Activated CD8-positive, alpha-beta memory T cell treated with anti-CD3 and anti-CD28 coated beads, Interleukin-2, amount 10 ng/mL, durations not matched to agents 7 days and 5 days (primary cell): Measurements from ENCODE around the gene RITA1. TPM values are rescaled to one million over a fixed set of nuclear protein-coding genes. Genes with fewer than 3 reads are reported as not detected.
A peak's percentile ranks its signal among the peaks of the same experiment; 100 is the strongest.

Experiments
- ATAC-seq: fragments of 150-1000 bp; cut with Tn5 transposase; one replicate; pipeline ENCODE4 v1.10.0; 2021; ENCODE audit warnings: moderate library complexity
- CTCF ChIA-PET: fragments of 350-600 bp; sonication (Branson Sonifier 250); formaldehyde crosslinking; loops from one replicate; lab custom pipeline; 2021; ENCODE audit warnings: antibody characterized with exemption; lab: Charles Lee
- DNase-seq: peaks from one replicate; pipeline ENCODE4 v3.0.0-alpha.2; 2020
- H3K27ac Mint-ChIP-seq: one replicate; pipeline ENCODE4 v1.8.0; 2021; ENCODE audit warnings: mild to moderate bottlenecking, mixed read lengths
- H3K27me3 Mint-ChIP-seq: one replicate; pipeline ENCODE4 v1.8.0; 2021; ENCODE audit warnings: mixed read lengths
- H3K36me3 Mint-ChIP-seq: one replicate; pipeline ENCODE4 v1.8.0; 2021; ENCODE audit warnings: mild to moderate bottlenecking, mixed read lengths
- H3K4me1 Mint-ChIP-seq: one replicate; pipeline ENCODE4 v1.8.0; 2021; ENCODE audit warnings: mixed read lengths
- H3K4me3 Mint-ChIP-seq: one replicate; pipeline ENCODE4 v1.8.0; 2021; ENCODE audit warnings: mild to moderate bottlenecking, moderate library complexity, mixed read lengths
- H3K9me3 Mint-ChIP-seq: one replicate; pipeline ENCODE4 v1.8.0; 2022; ENCODE audit warnings: low read depth, mixed read lengths
- total RNA-seq, 2 experiments: library from RNA; stranded (reverse); gene quantifications; one replicate each; pipeline ENCODE4 v1.2.3, GENCODE V29; 2021

The RITA1 gene
- total RNA-seq, 2 experiments from 2014 or later: 23.1 to 29.6 TPM

DNA sequence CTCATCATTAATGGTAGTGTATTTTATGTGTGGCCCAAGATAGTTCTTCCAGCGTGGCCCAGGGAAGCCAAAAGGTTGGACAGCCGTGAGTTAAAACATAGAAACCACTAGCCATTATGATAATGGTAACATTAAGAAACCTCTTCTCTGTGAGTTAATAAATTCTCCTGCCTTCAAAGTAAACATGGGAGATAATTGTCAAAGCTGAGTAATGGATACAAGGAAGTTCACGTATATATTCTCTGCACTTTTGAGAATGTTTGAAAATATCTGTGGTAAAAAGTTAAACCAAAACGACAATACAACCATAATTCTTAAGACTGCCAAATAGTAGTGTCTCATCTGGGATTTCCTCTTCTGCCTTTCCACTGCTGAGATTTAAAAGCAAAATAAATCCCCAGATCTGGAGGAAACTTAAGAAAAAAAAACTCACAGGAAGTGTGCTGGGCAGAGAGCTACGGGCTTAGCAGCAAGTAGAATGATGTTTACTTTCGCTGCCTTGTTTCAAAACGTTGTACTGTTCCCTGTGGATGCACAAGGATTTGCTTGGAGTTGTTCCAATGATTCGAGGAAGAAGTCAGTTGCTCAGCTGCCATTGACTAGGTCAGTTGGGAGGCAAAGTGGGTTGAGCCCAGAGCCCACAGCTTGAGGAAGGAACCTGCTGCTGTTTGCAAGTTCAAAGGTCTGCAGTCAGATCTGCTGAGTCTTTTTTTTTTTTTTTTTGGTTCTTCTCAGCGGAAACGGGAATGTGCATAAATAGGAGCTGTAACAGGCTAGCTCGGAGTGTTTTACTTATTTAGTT, 37.4 kb downstream of the RITA1 start:
- ATAC-seq: no peak
- Mint-ChIP-seq H3K36me3 (peaks cover 2% of the 10 kb centered on the region), H3K27ac (peak overlapping the region; percentile 87), H3K27me3 (no peaks in the 10 kb centered on the region), H3K9me3 (no peaks in the 10 kb centered on the region), H3K4me1 (peaks cover 32% of the 10 kb centered on the region), H3K4me3 (peak overlapping the region; percentile 80)
- CTCF ChIA-PET: interaction anchor here (0.8 to 5.0 kb wide), 11 partner anchors 10 to 744 kb away, joined by 3 to 31 read pairs (median 5); partner anchors contain the start of gene DDX54
- DNase-seq: no peak

DNA sequence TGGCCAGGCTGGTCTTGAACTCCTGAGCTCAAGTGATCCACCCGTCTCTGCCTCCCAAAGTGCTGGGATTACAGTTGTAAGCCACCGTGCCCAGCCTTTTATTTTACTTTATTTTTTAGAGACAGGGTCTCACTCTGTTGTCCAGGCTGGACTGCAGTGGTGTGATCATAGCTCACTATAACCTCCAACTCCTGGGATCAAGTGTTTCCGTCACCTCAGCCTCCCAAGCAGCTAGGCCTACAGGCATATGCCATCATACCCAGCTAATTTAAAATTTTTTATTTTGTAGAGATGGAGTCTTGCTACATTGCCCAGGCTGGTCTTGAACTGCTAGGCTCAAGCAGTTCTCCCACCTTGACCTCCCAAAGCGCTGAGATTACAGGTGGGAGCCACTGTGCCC, 39.4 kb downstream of the RITA1 start:
- no peak overlapping the region for H3K27ac Mint-ChIP-seq
- no peak overlapping the region for H3K4me3 Mint-ChIP-seq
- H3K27me3 Mint-ChIP-seq: no peaks in the 10 kb centered on the region
- H3K36me3 Mint-ChIP-seq: peaks cover 7% of the 10 kb centered on the region
- DNase-seq: no peak
- H3K4me1 Mint-ChIP-seq: peaks cover 37% of the 10 kb centered on the region
- CTCF ChIA-PET: interaction anchor here (1.2 to 4.4 kb wide), 2 partner anchors 17 to 28 kb away, joined by 4 to 20 read pairs; no protein-coding TSS in a partner anchor
- ATAC-seq: no peak
- no peaks in the 10 kb centered on the region for H3K9me3 Mint-ChIP-seq

DNA sequence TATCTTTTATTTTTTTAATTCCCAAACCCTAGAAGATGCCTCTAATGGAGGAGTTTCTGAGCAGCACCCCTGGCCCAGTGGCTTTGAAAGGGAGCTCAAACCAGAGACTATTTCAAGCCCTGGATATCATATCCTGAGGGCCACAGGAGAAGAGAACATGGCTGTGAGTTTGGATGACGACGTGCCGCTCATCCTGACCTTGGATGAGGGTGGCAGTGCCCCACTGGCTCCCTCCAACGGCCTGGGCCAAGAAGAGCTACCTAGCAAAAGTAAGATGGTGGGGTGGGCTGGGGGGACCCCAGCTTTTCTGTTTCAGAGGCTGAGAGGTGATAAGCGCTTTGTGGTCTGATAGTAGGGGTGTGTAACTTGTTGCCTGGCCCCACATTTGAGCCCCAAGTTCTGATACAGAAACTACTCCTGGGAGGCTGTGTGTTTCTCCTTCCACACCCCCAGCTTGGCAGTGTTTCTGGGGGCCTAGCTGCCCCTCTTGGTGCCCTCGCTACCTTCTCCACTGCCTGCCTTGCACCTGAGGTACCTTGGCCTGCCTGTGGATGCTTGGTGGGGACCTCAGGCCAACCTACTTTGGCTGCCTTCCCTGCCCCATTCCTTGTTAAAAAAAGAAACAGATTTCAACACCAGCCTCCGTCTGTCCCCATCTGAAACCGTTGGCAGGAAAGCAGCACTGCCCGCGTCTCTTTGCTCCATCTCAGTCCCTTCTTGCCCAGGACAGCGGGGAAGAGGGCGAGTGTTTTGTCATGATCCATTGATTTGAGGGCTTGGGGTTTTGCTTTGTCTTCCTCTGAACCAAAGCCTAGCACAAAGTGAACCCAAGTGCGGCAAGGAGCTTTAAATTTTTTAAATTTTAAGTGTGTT, 41.4 kb downstream of the RITA1 start:
- H3K27ac Mint-ChIP-seq: no peak overlapping the region
- H3K4me1 Mint-ChIP-seq: peaks cover 29% of the 10 kb centered on the region
- DNase-seq: no peak
- peaks cover 21% of the 10 kb centered on the region for H3K36me3 Mint-ChIP-seq
- H3K4me3 Mint-ChIP-seq: no peak overlapping the region
- CTCF ChIA-PET: interaction anchor here (0.6 to 4.4 kb wide), 2 partner anchors 13 to 30 kb away, joined by 3 to 20 read pairs; no protein-coding TSS in a partner anchor
- H3K9me3 Mint-ChIP-seq: no peaks in the 10 kb centered on the region
- H3K27me3 Mint-ChIP-seq: no peaks in the 10 kb centered on the region
- no peak for ATAC-seq

DNA sequence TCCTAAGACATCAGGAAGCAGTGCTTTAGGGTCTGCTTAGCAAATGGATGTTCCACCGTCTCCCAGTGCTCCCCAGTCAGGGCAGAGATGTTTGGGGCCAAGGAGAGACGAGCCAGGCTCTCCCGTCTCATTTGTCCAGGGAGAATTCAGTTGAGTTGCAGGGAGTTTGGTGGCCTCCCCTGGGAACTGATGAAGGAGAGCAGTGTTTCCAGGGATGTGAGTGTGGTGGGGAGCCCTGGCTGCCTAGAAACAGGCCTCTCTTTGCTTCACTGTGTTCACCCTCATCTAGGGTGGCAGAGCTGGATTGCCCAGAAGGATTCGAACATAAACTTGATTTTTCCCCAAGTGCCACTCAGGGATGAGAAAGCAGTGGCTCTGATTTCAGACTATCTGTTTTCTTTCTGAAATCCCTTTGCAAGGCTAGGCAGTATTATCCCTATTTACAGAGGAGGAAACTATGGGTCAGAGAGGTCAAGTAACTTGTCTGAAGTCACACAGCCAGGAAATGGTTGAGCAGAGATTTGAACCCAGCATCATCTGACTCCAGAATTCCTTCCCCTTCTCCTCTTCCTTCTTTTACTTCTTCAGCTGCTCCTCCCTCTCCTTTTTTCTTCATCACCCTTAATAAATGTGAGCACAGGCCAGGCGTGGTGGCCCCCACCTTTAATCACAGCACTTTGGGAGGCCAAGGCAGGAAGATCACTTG, 42.3 kb downstream of the RITA1 start:
- Mint-ChIP-seq H3K27ac (no peak overlapping the region), H3K27me3 (no peaks in the 10 kb centered on the region), H3K4me1 (peaks cover 25% of the 10 kb centered on the region), H3K36me3 (peaks cover 24% of the 10 kb centered on the region), H3K9me3 (no peaks in the 10 kb centered on the region), H3K4me3 (no peak overlapping the region)
- ATAC-seq: no peak
- CTCF ChIA-PET: interaction anchor here (1.0 kb wide), 1 partner anchor 33 kb away, joined by 4 read pairs; no protein-coding TSS in a partner anchor
- no peak for DNase-seq

DNA sequence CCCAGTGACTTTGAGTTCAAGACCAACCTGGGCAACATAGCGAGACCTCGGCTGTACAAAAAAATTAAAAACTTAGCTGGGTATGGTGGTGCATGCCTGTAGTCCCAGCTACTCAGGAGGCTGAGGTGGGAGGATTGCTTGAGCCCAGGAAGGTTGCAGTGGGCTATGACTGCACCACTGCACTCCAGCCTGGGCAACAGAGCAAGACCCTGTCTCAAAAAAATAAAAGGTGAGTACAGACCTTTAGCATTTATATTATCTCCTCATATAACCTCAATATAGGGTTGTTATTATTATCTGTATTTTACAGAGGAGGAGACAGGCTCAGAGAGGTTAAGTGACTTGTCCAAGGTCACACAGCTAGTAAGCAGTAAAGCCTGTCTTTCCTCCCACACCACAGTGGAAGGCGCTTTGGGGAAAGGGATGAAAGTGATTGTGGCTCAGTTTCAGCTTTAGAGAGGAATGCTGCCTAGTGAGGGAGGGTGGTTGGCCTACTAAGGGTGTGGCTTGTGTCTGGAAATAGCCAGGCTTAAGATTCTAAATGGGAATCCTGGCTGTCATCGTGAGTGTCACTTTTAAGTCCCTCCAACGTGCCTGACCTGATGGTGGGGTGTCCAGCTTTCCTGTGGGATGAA, 43.0 kb downstream of the RITA1 start:
- H3K27ac Mint-ChIP-seq: no peak overlapping the region
- no peaks in the 10 kb centered on the region for H3K27me3 Mint-ChIP-seq
- ATAC-seq (no peak), DNase-seq (no peak)
- no peak overlapping the region for H3K4me3 Mint-ChIP-seq
- no peaks in the 10 kb centered on the region for H3K9me3 Mint-ChIP-seq
- H3K36me3 Mint-ChIP-seq: peaks cover 26% of the 10 kb centered on the region
- peaks cover 25% of the 10 kb centered on the region for H3K4me1 Mint-ChIP-seq
- CTCF ChIA-PET: interaction anchor here (1.0 kb wide), 1 partner anchor 32 kb away, joined by 4 read pairs; no protein-coding TSS in a partner anchor

DNA sequence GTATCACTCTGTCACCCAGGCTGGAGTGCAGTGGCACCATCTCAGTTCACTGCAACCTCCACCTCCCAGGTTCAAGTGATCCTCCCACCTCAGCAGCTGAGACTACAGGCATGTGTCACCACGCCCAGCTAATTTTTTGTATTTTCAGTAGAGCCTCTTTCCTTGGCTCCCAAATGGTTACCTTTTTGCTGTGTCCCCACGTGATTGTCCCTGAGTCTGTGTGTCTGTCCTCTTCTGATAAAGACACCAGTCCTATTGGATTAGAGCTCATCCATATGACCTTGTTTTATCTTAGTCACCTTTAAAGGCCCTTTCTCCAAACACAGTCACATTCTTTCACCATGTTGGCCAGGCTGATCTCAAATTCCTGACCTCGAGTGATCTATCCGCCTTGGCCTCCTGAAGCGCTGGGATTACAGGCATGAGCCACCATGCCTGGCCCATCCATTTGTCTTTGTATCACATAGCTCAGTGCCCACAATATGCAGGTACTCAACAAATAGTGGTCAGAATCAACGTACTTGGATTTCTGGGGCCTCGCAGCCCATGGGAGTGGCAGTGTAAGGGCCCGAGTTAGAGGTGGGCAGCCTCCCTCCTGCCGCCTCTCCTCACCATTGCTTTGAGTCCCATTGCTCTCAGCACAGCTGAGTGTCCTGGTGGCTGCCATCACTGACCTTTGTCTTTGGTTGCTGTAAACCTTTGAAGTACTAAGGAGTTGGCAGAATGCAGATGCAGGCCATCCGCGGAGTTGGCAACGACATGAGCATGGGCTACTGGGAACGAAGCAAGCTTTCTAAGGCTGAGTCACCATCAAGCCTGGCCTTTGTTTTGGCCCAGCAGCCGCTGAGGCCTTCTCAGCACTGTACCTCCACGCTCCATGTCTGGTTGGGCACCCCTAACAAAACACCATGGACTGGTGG, 45.1 kb downstream of the RITA1 start:
- Mint-ChIP-seq H3K27ac (no peak overlapping the region), H3K9me3 (no peaks in the 10 kb centered on the region), H3K4me1 (peaks cover 25% of the 10 kb centered on the region), H3K36me3 (peaks cover 26% of the 10 kb centered on the region), H3K4me3 (no peak overlapping the region), H3K27me3 (no peaks in the 10 kb centered on the region)
- no peak for ATAC-seq
- DNase-seq: no peak
- CTCF ChIA-PET: interaction anchor here (0.8 to 0.9 kb wide), 2 partner anchors 56 to 195 kb away, joined by 3 read pairs; no protein-coding TSS in a partner anchor

DNA sequence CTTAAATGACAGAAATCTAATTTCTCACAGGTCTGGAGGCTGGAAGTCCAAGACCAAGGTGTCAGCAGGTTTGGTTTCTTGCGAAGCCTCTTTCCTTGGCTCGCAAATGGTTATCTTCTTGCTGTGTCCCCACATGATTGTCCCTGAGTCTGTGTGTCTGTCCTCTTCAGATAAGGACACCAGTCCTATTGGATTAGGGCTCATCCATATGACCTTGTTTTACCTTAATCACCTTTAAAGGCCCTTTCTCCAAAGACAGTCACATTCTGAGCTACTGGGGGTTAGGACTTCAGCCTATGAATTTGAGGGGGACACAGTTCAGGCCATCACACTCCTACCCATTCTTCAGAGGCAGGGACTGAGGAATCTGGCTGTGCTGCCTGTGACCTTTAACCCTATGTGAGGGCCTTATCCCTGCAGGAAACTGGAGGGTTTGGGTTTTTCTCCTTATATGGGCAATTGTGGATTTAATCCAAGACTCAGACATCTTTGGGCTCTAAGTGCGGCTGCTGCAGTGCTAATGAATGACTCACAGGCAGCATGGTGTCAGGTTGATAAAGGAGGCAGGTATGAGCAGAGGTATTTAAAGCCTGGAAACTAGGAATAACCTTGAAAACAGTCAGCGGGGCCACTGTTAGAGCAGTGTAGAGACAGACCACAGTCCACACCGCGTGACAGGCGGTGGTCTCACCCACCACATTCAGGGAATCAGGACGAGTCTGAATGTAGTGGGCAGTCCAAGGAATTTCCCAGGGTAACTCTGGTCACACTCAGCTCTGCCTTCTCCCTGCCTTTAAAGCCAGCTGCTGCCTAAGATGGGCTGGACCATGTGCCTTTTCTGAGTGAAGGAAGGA, 45.9 kb downstream of the RITA1 start:
- no peaks in the 10 kb centered on the region for H3K27me3 Mint-ChIP-seq
- ATAC-seq: no peak
- no peak overlapping the region for H3K4me3 Mint-ChIP-seq
- peaks cover 26% of the 10 kb centered on the region for H3K36me3 Mint-ChIP-seq
- peaks cover 25% of the 10 kb centered on the region for H3K4me1 Mint-ChIP-seq
- no peak overlapping the region for H3K27ac Mint-ChIP-seq
- CTCF ChIA-PET: interaction anchor here (0.9 to 1.7 kb wide), 3 partner anchors 8 to 194 kb away, joined by 3 to 5 read pairs (median 3); no protein-coding TSS in a partner anchor
- no peaks in the 10 kb centered on the region for H3K9me3 Mint-ChIP-seq
- no peak for DNase-seq

DNA sequence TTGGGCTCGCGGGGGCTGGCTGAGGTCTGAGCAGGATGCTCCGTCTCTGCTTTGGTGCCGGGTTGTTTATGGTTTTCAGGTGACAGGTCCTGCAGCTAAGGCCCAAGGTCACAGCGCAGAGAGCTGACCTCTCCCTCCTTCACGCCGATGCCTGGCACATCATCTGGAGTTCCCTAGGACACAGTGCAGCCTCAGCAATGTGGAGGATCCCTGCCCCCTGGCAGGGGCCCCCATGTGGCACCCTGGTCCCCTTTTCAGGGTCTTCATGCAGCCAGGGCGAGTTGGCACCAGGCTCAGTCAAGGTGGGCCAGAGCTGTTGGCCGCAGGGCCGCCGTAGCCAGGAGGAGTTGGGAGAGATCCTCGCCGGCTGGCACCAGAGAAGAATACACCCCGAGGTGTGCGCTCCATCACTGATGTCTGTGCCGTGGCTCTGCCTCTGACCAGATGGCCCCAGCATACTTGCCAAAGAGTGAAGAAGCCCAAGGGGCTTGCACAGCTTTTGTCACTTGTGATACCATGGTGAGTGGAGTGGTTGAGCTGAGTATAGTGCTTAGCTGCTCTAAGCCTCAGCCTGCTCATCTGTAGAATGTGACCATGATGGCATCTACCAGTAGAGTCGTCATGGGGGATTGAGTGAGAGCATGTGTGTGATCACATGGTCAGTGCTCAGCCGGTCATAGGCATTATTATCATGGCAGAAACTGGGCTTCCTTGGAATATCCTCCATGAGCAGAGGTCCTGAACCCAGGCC, 46.7 kb downstream of the RITA1 start:
- peaks cover 25% of the 10 kb centered on the region for H3K36me3 Mint-ChIP-seq
- no peak for DNase-seq
- peaks cover 25% of the 10 kb centered on the region for H3K4me1 Mint-ChIP-seq
- CTCF ChIA-PET: interaction anchor here (0.9 to 1.7 kb wide), 2 partner anchors 9 to 193 kb away, joined by 3 to 5 read pairs; no protein-coding TSS in a partner anchor
- H3K9me3 Mint-ChIP-seq: no peaks in the 10 kb centered on the region
- no peaks in the 10 kb centered on the region for H3K27me3 Mint-ChIP-seq
- peak overlapping the region; percentile 76 for H3K27ac Mint-ChIP-seq
- ATAC-seq: no peak
- no peak overlapping the region for H3K4me3 Mint-ChIP-seq

DNA sequence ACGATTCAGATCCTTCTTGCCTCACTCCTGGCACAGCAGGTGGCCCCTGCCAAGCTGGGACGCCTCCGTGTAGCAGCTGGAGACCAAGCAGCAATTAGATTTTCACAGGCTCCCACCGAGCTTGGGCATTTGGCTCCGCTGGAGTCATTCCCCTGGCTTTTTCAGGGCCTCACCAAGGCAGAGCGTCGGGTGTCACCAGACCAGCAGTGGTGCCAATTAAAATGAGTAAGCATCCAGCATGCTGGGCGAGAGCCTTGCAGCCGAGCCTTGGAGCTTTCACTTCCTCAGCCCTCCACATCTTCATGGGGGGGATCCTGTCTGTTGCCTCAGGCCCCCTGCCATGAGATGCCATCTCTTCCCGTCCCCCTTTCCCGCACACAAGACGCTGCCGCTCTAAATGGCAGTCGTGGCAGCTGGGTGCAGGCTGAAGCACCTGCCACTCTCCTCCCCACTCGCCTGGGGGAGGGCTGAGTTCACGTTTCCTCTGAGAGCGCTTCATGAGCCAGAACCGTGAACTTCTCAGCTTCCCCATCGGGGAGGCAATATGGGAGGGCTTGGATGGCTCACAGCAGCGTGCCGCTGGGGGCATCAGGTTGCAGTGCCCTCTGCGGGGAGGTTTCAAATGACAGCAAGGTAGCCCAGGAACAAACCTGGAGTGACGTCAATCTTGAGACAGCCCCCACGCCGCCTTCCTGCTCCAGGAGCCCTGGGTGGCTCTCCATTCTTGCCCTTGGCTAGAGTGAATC, 47.5 kb downstream of the RITA1 start:
- H3K27me3 Mint-ChIP-seq: no peaks in the 10 kb centered on the region
- no peaks in the 10 kb centered on the region for H3K9me3 Mint-ChIP-seq
- H3K27ac Mint-ChIP-seq: peak overlapping the region; percentile 76
- H3K36me3 Mint-ChIP-seq: peaks cover 23% of the 10 kb centered on the region
- H3K4me1 Mint-ChIP-seq: peaks cover 25% of the 10 kb centered on the region
- H3K4me3 Mint-ChIP-seq: peak overlapping the region; percentile 58
- CTCF ChIA-PET: interaction anchor here (0.6 to 1.7 kb wide), 3 partner anchors 10 to 46 kb away, joined by 3 to 5 read pairs (median 4); no protein-coding TSS in a partner anchor
- DNase-seq (peak; percentile 75), ATAC-seq (peak; percentile 85)

DNA sequence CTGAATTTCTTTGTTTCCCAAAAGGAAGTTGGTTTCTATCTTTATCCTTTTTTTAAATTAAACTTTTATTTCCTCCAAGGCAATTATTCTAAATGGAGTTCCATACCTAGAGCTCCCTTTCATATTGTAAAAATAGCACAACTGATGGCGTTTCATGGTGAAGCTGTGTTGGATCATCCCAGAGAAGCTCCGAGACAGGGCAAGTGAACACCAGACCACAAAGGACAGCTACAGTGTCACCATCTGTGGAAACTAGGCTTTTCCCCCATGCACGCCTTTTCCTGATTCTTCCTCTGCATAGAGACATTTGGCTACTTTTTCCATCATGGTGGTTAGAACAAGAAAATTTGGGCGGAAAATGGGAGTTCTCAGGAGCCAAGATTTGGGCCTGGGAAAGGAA, 48.4 kb downstream of the RITA1 start:
- no peaks in the 10 kb centered on the region for H3K27me3 Mint-ChIP-seq
- ATAC-seq (no peak), DNase-seq (no peak)
- H3K4me1 Mint-ChIP-seq: peaks cover 25% of the 10 kb centered on the region
- H3K4me3 Mint-ChIP-seq: no peak overlapping the region
- H3K9me3 Mint-ChIP-seq: no peaks in the 10 kb centered on the region
- no peak overlapping the region for H3K27ac Mint-ChIP-seq
- H3K36me3 Mint-ChIP-seq: peaks cover 23% of the 10 kb centered on the region
- CTCF ChIA-PET: interaction anchor here (2.9 kb wide), 1 partner anchor 11 kb away, joined by 11 read pairs; no protein-coding TSS in a partner anchor
